AG04449 (cell line): ENCODE measurements around the gene TUBA4A.

Experiments
- CTCF ChIA-PET: fragments of 350-600 bp; formaldehyde crosslinking; extraction: SDS; loops from one replicate; lab custom pipeline; 2021; ENCODE audit warnings: antibody characterized with exemption; lab: Yijun Ruan, JAX
- POLR2A ChIA-PET: fragments of 400-600, 350-600 bp; formaldehyde crosslinking; extraction: SDS; loops from one replicate; lab custom pipeline; 2020; ENCODE audit warnings: antibody characterized with exemption, inconsistent platforms; lab: Yijun Ruan, JAX
- DNase-seq: peaks from one replicate; pipeline ENCODE4 v3.0.0-alpha.2; 2010; ENCODE audit warnings: low read depth, low spot score
- H3K4me3 ChIP-seq: 2 replicates; pipeline ENCODE4 v1.5.1; 2011; ENCODE audit warnings: low read depth, mild to moderate bottlenecking, control low read depth, low read length
- CTCF ChIP-seq: IDR thresholded peaks from one replicate; pipeline ENCODE4 v1.5.1; 2011; ENCODE audit warnings: mild to moderate bottlenecking, moderate library complexity, low read length, control low read depth, inconsistent platforms; ENCODE audit not compliant: insufficient read depth; ENCODE audit errors: missing control alignments

Gene TUBA4A

GRCh38 chr2:219279916-219280516, 26.3 kb upstream of the TUBA4A start:
- ChIA-PET POLR2A (interaction anchor here (0.7 to 3.1 kb wide), 5 partner anchors 10 to 86 kb away, joined by 3 to 17 read pairs (median 3); partner anchors contain the start of genes GLB1L and STK16), CTCF (interaction anchor here (1.0 to 21.6 kb wide), 8 partner anchors 12 to 250 kb away, joined by 3 to 691 read pairs (median 6); partner anchors contain the start of gene CNPPD1)
- H3K4me3 ChIP-seq: peak overlapping the region; percentile 78
- no peak for TF ChIP-seq CTCF
- no peak for DNase-seq

GRCh38 chr2:219279151-219279915, 25.6 kb upstream of the TUBA4A start, which contains the start of gene DNAJB2:
Gene DNAJB2, plus strand, starts transcription at chr2:219279366. Its CDS starts 468 bp downstream, at chr2:219279834.
- H3K4me3 ChIP-seq: peak within 1 kb of the TSS; percentile 78
- ChIA-PET CTCF (interaction anchor here (0.9 to 21.6 kb wide), 15 partner anchors 11 to 250 kb away, joined by 3 to 691 read pairs (median 7); partner anchors contain the start of gene TUBA4B), POLR2A (interaction anchor here (0.6 to 3.1 kb wide), 13 partner anchors 9 to 103 kb away, joined by 3 to 17 read pairs (median 4); partner anchors contain the start of genes ABCB6, ANKZF1, CNPPD1 and GLB1L)
- TF ChIP-seq CTCF: peak; percentile 2
- peak; percentile 93 for DNase-seq

GRCh38 chr2:219278655-219279150, 25.0 kb upstream of the TUBA4A start:
- ChIA-PET POLR2A (interaction anchor here (0.6 to 3.1 kb wide), 13 partner anchors 10 to 102 kb away, joined by 3 to 17 read pairs (median 5); partner anchors contain the start of genes ABCB6, ANKZF1, CNPPD1 and GLB1L), CTCF (interaction anchor here (0.6 to 21.6 kb wide), 24 partner anchors 10 to 251 kb away, joined by 3 to 691 read pairs (median 6); partner anchors contain the start of genes CNPPD1, GLB1L, STK16 and TUBA4B)
- DNase-seq: no peak
- H3K4me3 ChIP-seq: peak overlapping the region; percentile 41
- TF ChIP-seq CTCF: no peak

GRCh38 chr2:219277703-219278654, 24.3 kb upstream of the TUBA4A start:
- ChIA-PET CTCF (interaction anchor here (0.6 to 21.6 kb wide), 41 partner anchors 10 to 252 kb away, joined by 3 to 691 read pairs (median 5); partner anchors contain the start of genes CNPPD1, GLB1L, RESP18 and STK16), POLR2A (interaction anchor here (0.6 to 3.1 kb wide), 10 partner anchors 16 to 101 kb away, joined by 3 to 17 read pairs (median 5); partner anchors contain the start of genes ABCB6, ANKZF1, CNPPD1 and GLB1L)
- TF ChIP-seq CTCF: peak; percentile 94
- H3K4me3 ChIP-seq: no peak overlapping the region
- peak; percentile 33 for DNase-seq

DNA sequence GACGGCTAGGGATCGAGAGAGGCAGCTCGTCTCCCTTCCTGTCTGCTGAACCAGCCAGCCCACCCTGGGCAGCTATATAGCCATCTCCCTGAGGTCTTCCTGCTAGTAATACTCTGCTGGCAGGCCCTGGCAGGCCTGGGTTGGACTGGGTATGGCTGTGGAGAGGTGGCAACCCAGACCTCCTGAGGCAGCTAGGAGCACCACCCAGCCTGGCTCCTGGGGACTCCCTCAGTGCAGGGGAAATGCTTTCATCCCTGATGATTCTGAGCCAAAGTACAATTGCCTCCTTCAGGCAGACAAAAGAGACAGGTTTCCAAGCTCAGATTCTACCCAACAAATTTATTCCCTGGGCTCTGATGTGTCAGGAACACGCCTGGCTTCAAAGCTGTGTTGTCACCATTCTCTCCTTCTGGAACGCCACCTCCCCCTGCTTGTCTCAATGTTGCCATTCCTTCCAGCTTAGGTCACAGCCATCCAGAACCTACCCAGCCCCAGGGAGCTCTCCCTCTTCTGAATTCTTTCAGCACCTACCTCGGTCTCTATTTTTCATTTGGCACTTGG, 20.7 kb upstream of the TUBA4A start:
- TF ChIP-seq CTCF: no peak
- CTCF ChIA-PET: interaction anchor here (1.1 to 21.6 kb wide), 12 partner anchors 9 to 128 kb away, joined by 3 to 691 read pairs (median 5); partner anchors contain the start of genes TUBA4A and TUBA4B
- peak overlapping the region; percentile 9; the same call in 1 of the 2 replicates for H3K4me3 ChIP-seq
- POLR2A ChIA-PET: interaction anchor here (0.7 to 1.3 kb wide), 5 partner anchors 22 to 203 kb away, joined by 3 to 5 read pairs (median 4); partner anchors contain the start of genes GLB1L, STK16, TUBA4B and ZFAND2B
- peak; percentile 60 for DNase-seq
